Measurements from ENCODE around the gene SRD5A3. TPM values are rescaled to one million over a fixed set of nuclear protein-coding genes. Genes with fewer than 3 reads are reported as not detected.

SRD5A3 gene
- 6.5 TPM for total RNA-seq

DNA sequence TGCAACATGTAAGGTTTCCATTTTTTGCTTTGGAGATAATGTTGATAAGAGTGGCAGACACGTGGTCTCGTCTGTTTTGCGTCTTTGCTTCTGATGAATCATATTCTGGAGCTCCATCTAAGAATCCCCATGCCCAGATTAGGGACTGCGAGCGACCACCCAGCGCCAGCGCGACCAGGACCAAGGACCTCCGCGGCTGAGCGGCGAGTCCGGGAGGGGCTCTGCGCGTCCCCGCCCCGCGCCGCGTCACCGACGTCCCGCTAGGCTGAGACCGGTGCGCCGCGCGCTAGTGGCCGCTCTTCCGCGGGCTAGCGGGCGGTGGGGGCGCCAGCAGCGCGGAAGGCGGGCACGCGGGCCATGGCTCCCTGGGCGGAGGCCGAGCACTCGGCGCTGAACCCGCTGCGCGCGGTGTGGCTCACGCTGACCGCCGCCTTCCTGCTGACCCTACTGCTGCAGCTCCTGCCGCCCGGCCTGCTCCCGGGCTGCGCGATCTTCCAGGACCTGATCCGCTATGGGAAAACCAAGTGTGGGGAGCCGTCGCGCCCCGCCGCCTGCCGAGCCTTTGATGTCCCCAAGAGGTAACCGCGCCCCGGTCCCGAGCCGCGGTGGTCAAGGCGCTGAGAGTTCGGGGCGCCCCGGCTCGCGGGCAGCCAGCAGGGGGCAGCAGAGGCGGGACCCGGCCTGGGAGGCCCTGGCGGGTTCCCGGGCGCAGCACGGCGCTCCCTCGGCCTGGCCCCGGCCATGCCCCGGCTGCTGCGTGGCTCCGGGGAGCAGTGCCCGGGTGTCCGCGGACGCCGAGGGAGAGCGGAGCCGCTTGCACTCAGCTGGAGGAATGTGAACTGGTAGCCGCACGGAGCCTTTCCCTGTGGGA lies at the start of gene SRD5A3:
SRD5A3 (plus strand) TSS at position 263 of the 871 bp plus-strand sequence; CDS start at position 358, 95 bp downstream.

DNA sequence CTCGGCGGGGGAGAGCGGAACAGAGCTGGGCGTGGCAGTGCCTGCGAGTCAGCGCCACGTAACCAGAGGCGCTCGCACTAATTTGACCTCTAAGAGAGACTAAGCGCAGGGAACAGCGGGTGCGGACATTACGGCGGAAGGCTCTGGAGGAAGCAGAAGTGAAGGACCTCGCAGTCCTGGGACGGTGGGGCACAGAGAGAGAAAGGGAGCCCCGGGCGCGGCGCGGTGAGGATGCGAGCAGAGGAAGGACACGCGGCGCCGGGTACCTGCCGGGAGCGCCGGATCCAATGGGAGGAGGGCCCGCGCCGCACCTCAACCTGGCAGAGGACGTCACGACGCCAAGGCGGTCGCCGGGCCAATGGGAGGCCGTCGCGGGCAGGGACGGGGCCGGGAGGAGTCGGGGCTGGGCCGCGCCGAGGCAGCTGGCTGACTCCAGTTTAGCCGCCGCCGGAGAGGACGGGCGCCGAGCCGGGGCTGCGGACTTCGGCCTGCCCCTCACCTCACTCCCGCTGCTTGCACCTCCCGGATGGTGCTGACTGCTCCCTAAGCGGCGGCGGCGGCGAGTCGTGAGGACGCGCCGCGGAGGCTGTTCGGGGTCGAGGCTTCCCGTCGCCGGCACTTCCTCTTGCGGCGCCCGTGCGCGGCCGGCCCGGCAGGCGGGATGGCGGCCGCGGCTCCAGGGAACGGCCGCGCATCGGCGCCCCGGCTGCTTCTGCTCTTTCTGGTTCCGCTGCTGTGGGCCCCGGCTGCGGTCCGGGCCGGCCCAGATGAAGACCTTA lies 49.7 kb downstream of the SRD5A3 start, which contains the start of gene TMEM165:
TMEM165 (plus strand) TSS at position 429 of the 779 bp plus-strand sequence; CDS start at position 662, 233 bp downstream.

Small RNA genes within 50 kb of the gene (small RNA-seq; reads per million reads assigned to genes)
- gene RF00019 (ENCODE audit: low replicate concordance), result not detected

Other genes starting within 250 kb of the SRD5A3 start
- 67.2 TPM for gene KDR, start 220.6 kb upstream of the SRD5A3 start, total RNA-seq
- gene TMEM165, start 49.7 kb downstream of the SRD5A3 start, total RNA-seq, result 88.3 TPM
- gene CLOCK, start 200.7 kb downstream of the SRD5A3 start, total RNA-seq, result 20.3 TPM
- gene PDCL2, start 246.0 kb downstream of the SRD5A3 start, total RNA-seq, result not detected